GM19324 (cell line): ENCODE data around the gene CSRP1.

ENCODE experiments used
- ATAC-seq: cut with Tn5 transposase; IDR thresholded peaks from one replicate; pipeline ENCODE4 v1.9.1; 2021; ENCODE audit warnings: mild to moderate bottlenecking, moderate library complexity; ENCODE audit not compliant: unreplicated experiment, low FRiP score

CSRP1 gene

DNA sequence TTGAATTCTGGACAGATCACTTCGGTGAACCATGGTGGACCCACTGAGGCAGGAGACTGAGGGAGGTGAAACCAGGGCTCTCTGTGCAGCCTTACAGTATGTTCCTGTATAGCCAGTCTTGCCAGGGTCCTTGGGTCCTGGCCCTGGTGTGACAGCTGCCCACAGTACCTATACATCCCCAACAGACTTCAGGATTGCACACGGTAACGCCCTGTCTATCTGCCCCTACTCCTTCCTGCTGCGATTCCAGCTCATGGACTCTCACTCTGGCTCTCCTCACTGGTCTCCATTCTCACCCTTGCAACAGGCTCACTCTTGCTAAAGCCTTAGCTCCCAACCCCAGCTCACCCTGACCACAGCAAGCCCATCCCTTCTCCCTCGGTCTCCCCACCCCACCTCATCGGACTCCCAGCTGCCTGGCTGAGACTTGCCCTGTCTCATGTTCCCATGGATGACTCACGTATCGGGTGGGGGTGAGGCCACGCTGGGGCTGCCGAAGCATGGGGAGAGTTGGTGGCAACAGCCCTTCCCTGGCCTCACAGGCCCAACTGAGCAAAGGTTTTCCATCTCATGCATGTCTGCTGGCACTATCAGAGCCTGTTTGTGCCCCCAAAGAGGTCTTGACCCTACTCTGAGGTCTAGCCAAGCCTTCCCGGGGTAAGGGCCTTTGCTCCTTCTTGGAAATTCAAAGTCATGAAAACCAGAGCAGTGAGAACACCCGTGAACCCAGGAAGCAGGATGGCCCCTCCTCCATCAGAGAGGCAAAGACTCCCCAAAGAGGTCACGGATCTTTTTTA, 45.1 kb downstream of the CSRP1 start:
- no peak for ATAC-seq

DNA sequence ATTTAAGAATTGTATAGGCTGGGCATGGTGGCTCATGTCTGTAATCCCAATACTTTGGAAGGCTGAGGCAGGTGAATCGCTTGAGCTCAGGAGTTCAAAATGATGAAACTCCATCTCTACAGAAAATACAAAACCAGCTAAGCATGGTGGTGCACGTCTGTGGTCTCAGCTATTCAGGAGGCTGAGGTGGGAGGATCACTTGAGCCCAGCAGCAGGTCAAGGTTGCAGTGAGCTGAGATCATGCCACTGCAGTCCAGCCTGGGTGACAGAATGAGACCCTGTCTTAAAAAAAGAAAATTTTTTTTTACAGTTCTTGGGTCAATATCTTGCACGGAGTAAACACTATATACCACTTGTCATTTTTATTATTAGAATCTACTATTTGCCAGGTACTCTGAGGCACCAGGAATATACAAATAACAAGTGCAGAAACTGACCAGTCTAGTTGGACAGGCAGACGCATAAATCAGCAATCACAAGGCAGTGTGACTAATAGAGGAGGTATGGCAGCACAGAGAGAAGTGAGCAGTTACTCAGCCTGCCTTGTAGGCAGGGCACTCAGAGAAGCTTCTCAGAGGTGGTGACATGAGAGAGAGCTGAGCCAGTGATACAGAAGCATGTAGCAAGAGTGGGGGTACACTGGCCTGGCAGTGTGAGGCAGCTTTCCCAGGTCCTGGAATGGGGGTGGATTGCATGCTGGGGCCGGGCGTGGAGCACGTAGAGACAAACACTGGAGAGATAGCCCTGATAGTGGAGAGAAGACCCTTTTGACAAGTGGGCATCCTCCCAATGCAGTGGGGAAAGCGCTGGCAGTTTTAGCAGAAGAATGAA, 45.9 kb downstream of the CSRP1 start:
- ATAC-seq: no peak

GRCh38 chr1:201459775-201460174, 47.1 kb downstream of the CSRP1 start:
- ATAC-seq: no peak

GRCh38 chr1:201459052-201459451, 47.9 kb downstream of the CSRP1 start:
- ATAC-seq: no peak

DNA sequence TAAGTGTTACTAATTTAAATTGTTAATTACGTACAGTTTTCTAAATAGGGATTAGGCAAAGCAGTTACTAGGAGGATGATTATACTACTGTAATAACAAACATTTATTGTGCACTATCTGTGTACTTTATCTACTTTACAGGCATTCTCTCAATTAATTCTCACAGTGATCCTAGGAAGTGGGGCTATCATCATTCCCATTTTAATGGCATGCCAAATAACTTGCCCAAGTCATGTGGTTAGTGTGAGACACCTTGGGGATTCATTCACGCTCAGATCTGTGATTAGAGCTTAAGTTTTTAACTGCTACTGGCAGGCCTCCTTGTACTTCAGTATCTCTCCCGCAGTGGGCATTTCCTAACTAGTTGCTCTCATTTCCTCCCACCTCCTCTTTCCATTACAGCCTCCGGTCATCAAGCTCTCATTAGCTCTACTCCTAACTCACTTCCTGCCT, 49.4 kb downstream of the CSRP1 start:
- no peak for ATAC-seq

DNA sequence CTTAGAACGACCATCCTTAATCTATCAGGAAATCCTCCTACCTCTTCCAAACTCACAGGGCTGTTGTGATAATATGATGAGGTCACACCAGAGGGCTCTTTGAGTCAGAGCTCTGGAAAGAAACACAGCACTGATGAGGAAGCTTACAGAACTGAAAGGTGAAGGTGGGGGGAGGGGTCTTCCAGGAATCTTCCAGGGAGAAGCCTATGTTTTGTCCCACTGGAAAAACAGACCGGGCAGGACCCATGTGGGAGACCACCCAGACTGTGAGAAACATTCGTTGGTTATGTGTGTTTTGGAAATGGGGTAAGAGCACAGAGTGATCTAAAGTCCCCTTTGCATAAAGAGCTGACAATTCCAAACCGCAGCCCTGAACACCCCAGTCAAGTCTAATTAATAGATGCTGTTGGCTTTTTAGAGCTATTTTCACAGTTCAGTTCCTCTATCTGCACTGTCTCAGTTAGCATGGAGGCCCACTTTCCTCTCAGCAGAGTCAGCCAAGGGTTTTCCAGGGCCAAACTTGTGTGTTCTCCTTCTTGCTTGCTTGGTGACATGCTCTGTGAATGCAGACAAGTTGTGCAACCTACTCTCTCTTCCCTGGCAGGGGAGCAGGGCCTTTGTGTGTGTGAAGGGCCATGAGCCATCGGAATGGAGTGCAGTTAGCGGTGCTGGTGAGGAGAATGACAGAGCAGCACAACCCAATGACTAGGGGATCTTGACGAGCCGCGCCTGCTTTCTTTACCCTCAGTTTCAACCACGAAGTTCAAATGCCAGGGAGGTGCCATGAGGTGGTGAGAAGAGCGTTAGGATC, 50.2 kb downstream of the CSRP1 start:
- no peak for ATAC-seq

GRCh38 chr1:201455098-201455497, 51.8 kb downstream of the CSRP1 start:
- ATAC-seq: no peak

DNA sequence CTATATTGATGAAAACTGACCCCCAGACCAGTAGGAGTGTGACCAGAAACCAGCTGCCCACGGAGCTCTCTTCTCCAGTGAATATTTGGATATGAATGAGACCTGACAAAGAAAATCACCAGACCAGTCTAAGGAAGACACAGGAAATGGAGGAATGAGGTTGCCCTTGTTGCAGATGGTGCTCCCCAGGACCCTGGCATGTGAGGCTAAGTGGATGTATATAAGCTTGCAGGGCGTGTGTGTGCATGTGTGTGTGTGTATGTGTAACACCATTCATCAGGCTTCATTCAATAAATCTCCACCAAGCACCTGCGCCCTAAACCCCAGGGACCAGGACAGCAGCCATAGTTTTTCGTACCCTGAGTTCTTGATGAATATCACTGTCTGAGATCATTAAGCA, 52.3 kb downstream of the CSRP1 start:
- ATAC-seq: no peak

DNA sequence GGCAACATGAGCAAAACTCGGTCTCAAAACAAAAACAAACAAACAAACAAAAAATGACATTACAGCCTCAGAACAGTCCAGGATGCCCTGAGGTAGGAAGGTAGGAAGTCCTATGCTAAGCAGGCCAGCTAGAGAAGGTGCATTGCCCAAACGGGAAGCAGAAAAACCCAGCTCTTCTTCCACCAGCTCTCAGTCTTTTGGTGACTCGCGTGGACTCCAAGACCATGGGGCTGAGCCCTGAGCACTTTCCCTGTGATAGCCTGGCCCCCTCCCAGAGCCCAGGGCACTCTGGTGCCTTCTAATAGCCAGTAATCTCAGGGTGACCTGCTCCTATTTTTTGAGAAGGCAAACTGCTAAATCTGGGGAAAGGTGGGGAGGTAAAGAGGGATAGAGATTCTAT, 54.1 kb downstream of the CSRP1 start:
- ATAC-seq: no peak

- no peak for ATAC-seq
Observed at GRCh38 chr1:201450721-201451291, 56.1 kb downstream of the CSRP1 start.

- no peak for ATAC-seq
Observed at GRCh38 chr1:201448990-201449389, 57.9 kb downstream of the CSRP1 start.

DNA sequence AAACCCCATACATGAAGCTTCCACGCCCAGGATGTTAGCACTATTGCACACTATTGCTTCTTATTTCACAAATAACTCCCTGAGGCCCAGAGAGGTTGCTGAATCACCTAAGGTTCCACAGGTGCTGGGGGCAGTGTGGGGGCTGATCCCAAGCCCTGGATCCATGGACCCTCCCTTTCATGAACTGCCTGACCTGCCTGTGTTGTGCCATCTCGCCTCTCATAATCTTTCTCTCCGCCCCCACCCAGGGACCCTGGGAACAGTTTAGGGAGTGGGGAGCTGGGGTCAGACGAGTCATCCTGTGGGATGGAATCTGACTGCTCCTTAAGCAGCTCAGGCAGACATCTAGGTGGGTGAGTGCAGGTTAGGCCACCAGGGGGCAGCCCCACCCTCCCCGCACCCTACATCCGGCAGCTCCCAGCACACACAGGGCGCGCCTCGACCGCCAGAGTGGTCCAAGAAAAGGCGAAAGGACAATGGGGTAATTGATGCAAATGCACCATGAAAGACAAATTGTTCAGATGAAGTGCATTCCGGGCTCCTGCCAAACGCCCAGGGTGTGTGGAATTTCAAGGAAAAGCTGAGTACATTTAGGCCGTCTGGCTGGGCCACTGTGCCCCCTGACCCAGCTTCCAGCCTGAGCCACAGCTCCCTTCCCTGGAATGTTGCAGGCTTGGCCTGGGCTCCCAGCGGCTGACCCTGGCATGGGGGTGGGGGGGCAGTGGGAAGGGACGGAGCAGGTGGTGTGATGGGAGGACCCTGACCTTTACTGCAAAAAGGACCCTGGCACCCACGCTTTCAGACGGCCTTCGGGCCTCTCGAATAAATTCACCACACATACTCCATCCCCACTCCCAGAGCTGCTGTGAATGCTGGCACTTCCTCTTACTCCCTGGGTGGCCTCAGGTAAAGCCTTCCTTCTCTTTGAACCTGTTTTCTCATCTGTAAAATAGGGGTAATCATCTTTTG, 58.7 kb downstream of the CSRP1 start:
- ATAC-seq: peak; percentile 70

GRCh38 chr1:201445310-201445709, 61.6 kb downstream of the CSRP1 start:
- ATAC-seq: no peak

DNA sequence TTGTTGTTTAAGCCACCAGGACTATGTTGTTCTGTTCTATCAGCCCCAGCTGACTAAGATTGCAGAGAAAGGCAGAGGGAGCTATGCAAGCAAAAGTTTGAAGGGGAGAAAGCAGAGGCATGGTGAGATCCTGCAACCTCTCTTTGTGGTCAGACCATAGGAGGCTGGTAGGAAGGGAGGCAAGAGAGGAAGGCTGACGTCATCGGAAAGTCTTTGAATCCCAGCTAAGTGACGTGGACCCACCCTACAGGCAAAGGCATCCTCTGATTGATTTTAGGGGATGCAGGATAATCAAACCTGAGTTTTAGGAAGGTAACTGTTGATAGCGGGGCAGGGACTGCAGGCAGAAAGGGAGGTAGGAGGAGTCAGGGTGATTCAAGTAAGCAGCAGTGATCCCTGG, 62.1 kb downstream of the CSRP1 start:
- ATAC-seq: no peak

DNA sequence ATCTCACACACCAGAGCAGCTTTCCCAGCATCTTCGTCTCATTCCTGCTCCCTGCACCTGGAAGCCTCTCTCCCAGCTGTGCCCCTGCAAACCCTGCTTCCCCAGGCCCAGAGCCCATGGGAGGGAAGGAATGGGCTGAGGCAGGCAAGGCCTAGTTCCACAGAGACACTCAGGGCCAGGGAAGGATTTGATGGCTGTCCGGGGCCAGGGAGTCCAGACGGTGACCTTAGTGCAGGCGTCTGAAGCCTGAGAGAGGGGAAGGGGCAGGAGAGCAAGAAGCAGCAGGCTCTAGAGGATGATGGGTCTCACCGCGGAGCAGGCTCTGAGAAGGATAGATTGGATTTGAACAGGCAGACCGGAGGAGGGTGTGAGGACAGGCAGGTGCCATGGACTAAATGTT, 63.2 kb downstream of the CSRP1 start:
- ATAC-seq: no peak

GRCh38 chr1:201436969-201437368, 70.0 kb downstream of the CSRP1 start:
- ATAC-seq: no peak

DNA sequence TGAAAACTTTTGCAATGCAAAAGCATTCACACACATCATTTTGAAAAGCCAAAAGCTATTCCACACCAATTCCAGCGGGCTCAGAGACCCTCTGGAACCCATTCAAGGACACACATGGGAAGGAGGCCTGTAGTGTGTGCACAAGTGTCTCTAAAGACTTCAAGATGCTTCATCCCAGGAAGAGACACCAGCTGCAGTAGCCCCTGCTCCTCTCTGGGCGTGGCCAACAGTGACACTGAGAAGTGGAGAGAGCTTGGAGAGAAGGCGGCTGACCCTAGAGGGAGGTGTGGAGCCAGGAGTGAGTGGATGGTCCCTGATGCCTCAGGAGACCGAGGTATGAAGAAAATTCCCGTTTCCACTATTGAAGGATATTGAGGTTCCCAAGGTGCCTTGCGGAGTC, 70.5 kb downstream of the CSRP1 start:
- ATAC-seq: no peak

DNA sequence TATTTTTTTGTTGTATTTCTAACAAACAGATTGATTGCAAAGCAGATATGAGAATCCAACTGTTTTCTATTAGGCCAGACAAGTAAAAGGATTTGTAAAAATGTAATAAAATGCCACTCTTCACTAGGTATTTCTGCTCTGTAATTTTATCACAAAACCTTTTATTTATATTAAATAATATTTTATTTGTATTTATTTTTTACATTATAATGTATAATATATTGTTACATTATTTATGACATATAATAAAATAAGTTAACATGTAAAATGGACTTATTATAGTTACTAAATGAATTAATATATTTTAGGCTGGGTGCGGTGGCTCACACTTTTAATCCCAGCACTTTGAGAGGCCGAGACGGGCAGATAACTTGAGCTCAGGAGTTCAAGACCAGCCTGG, 72.7 kb downstream of the CSRP1 start:
- ATAC-seq: no peak

DNA sequence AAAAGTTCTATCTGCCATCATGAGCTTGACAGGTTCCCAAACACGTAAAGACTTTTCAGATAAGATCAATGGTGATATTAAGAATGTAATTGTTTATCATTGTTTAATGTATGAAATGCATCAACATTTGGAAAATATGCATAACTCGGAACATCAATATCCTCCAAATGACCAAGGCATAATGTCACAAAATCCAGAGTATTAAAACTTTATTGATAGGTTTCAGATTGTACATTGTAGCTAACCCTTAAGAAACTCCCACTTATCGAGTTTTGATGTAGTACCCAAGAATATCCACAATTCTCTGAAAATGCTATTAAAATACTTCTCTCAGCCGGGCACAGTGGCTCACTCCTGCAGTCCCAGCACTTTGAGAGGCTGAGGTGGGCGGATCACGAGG, 73.3 kb downstream of the CSRP1 start:
- ATAC-seq: no peak
